SK-N-SH (cell line): Measurements from ENCODE around the gene IL31RA.

Experiments
- ELF1 ChIP-seq: IDR thresholded peaks from 2 replicates; pipeline ENCODE4 v1.4.0; 2012
- JUND ChIP-seq: IDR thresholded peaks from 2 replicates; pipeline ENCODE4 v1.4.0; 2012
- POLR2AphosphoS5 ChIP-seq: IDR thresholded peaks from 2 replicates; pipeline ENCODE4 v1.6.1; 2012; ENCODE audit warnings: low read depth, low read length
- RAD21 ChIP-seq: IDR thresholded peaks from 2 replicates; pipeline ENCODE4 v1.6.1; 2012; ENCODE audit warnings: mild to moderate bottlenecking, low read length
- YY1 ChIP-seq: IDR thresholded peaks from 2 replicates; pipeline ENCODE4 v1.4.0; 2012; ENCODE audit warnings: low read depth, mild to moderate bottlenecking
- TF ChIP-seq, protein P1 (sequence below): fragments of 200-600 bp; sonication (generic); IDR thresholded peaks from 2 replicates; pipeline ENCODE4 v1.6.1; 2017; ENCODE audit warnings: antibody characterized with exemption, mild to moderate bottlenecking, moderate library complexity
- TF ChIP-seq, protein P2 (sequence below): IDR thresholded peaks from 2 replicates; pipeline ENCODE4; 2012
- TF ChIP-seq, protein P3 (sequence below): IDR thresholded peaks from 2 replicates; pipeline ENCODE4 v1.4.0; 2012; ENCODE audit warnings: low read depth, borderline replicate concordance

DNA sequence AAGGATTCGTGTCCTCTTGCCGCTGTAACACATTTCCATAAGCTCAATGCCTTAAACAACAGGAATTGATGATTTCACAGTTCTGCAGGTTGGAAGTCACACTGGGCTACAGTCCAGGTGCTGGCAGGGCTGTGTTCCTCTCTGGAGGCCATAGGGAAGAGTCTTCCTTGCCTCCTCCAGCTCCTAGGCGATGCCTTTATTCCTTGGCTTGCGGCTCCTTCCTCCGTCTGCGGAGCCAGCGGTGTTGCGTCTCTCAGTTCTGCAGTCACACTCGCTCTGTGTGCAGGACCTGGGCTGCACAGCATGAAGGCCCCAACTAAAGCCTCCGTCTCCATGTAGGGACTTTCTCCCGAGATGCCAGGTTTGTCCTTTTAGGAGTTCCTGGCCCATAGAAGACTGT is 73.6 kb downstream of the IL31RA start:
- TF ChIP-seq, protein P1, sequence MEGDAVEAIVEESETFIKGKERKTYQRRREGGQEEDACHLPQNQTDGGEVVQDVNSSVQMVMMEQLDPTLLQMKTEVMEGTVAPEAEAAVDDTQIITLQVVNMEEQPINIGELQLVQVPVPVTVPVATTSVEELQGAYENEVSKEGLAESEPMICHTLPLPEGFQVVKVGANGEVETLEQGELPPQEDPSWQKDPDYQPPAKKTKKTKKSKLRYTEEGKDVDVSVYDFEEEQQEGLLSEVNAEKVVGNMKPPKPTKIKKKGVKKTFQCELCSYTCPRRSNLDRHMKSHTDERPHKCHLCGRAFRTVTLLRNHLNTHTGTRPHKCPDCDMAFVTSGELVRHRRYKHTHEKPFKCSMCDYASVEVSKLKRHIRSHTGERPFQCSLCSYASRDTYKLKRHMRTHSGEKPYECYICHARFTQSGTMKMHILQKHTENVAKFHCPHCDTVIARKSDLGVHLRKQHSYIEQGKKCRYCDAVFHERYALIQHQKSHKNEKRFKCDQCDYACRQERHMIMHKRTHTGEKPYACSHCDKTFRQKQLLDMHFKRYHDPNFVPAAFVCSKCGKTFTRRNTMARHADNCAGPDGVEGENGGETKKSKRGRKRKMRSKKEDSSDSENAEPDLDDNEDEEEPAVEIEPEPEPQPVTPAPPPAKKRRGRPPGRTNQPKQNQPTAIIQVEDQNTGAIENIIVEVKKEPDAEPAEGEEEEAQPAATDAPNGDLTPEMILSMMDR = no peak
- no peak for TF ChIP-seq POLR2AphosphoS5
- no peak for TF ChIP-seq JUND
- no peak for TF ChIP-seq YY1
- TF ChIP-seq, protein P2, sequence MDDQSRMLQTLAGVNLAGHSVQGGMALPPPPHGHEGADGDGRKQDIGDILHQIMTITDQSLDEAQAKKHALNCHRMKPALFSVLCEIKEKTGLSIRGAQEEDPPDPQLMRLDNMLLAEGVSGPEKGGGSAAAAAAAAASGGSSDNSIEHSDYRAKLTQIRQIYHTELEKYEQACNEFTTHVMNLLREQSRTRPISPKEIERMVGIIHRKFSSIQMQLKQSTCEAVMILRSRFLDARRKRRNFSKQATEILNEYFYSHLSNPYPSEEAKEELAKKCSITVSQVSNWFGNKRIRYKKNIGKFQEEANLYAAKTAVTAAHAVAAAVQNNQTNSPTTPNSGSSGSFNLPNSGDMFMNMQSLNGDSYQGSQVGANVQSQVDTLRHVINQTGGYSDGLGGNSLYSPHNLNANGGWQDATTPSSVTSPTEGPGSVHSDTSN = no peak
- TF ChIP-seq RAD21 = no peak
- TF ChIP-seq ELF1 = no peak
- TF ChIP-seq, protein P3, sequence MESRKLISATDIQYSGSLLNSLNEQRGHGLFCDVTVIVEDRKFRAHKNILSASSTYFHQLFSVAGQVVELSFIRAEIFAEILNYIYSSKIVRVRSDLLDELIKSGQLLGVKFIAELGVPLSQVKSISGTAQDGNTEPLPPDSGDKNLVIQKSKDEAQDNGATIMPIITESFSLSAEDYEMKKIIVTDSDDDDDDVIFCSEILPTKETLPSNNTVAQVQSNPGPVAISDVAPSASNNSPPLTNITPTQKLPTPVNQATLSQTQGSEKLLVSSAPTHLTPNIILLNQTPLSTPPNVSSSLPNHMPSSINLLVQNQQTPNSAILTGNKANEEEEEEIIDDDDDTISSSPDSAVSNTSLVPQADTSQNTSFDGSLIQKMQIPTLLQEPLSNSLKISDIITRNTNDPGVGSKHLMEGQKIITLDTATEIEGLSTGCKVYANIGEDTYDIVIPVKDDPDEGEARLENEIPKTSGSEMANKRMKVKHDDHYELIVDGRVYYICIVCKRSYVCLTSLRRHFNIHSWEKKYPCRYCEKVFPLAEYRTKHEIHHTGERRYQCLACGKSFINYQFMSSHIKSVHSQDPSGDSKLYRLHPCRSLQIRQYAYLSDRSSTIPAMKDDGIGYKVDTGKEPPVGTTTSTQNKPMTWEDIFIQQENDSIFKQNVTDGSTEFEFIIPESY = no peak
